Endothelial cell of umbilical vein (primary cell): ENCODE data around the gene NMT1. TPM values are rescaled to one million over a fixed set of nuclear protein-coding genes. Genes with fewer than 3 reads are reported as not detected.
A peak's percentile ranks its signal among the peaks of the same experiment; 100 is the strongest.

Experiments used
- BruUV-seq: library from RNA; stranded (reverse); fragments of 400-500 nt; replicated peaks from 2 replicates; lab custom pipeline; 2021; lab: Mats Ljungman, UMichigan
- CTCF ChIA-PET: fragments of 300-600, 350-600 bp; sonication (Branson Sonifier 250); formaldehyde crosslinking; loops from one replicate; lab custom pipeline; 2021; ENCODE audit warnings: antibody characterized with exemption, inconsistent platforms; lab: Charles Lee
- POLR2A ChIA-PET: fragments of 300-600, 350-600 bp; sonication (Branson Sonifier 250); formaldehyde crosslinking; loops from one replicate; lab custom pipeline; 2021; ENCODE audit warnings: antibody characterized with exemption, inconsistent platforms; lab: Charles Lee
- DNase-seq: peaks from one replicate; pipeline ENCODE4 v3.0.0-alpha.2; 2011; ENCODE audit warnings: low read depth, low spot score
- FAIRE-seq: peaks from 2 replicates; lab custom pipeline; 2011; peaks lifted over from hg19 to GRCh38; lab: Jason Lieb, UNC
- H2AFZ ChIP-seq: 2 replicates; pipeline ENCODE4 v1.6.0; 2012; ENCODE audit warnings: low read depth, low read length, control low read depth, inconsistent platforms
- H3K27ac ChIP-seq: 2 replicates; pipeline ENCODE4 v1.5.1; 2011; ENCODE audit warnings: low read depth, mild to moderate bottlenecking, control low read depth, low read length, moderate library complexity; ENCODE audit not compliant: insufficient read depth
- H3K27me3 ChIP-seq, 2 experiments: 2 replicates each; pipeline versions ENCODE4 v1.6.0 to v1.6.1; 2011; ENCODE audit warnings: low read length in 2 of 2, mixed read lengths in 1 of 2; ENCODE audit not compliant: control insufficient read depth in 2 of 2, insufficient read depth in 2 of 2
- H3K36me3 ChIP-seq, 2 experiments: 2 replicates in 1 of 2; 3 replicates in 1 of 2; pipeline ENCODE4 v1.5.1; 2011; ENCODE audit warnings: low read length in 2 of 2, mild to moderate bottlenecking in 1 of 2, moderate library complexity in 1 of 2; ENCODE audit not compliant: control insufficient read depth in 2 of 2, insufficient read depth in 2 of 2; ENCODE audit errors: extremely low read depth in 1 of 2
- H3K4me1 ChIP-seq: 3 replicates; pipeline ENCODE4 v1.5.1; 2011; ENCODE audit warnings: mild to moderate bottlenecking, low read length; ENCODE audit not compliant: control insufficient read depth, insufficient read depth; ENCODE audit errors: extremely low read depth
- H3K4me2 ChIP-seq: 2 replicates; pipeline ENCODE4 v1.6.1; 2011; ENCODE audit warnings: low read length, control low read depth, mixed read lengths; ENCODE audit not compliant: insufficient read depth
- H3K4me3 ChIP-seq, 3 experiments: fragments of 200-600 bp in 1 of 3; sonication (generic), shearing (Covaris generic) in 1 of 3; replicated peaks in 1 of 3; 2 replicates each; pipeline ENCODE4 v1.5.1; 2011 to 2016; ENCODE audit warnings: control low read depth in 3 of 3, low read length in 3 of 3, mild to moderate bottlenecking in 2 of 3, inconsistent platforms in 1 of 3, low read depth in 1 of 3, moderate library complexity in 1 of 3; ENCODE audit not compliant: insufficient read depth in 1 of 3
- H3K79me2 ChIP-seq: 2 replicates; pipeline ENCODE4 v1.6.0; 2012; ENCODE audit warnings: low read length, inconsistent platforms; ENCODE audit not compliant: control insufficient read depth, insufficient read depth
- H3K9ac ChIP-seq: replicated peaks from 2 replicates; pipeline ENCODE3; 2011; ENCODE audit warnings: low read length, control low read depth; ENCODE audit not compliant: insufficient read depth; ENCODE audit errors: extremely low read depth
- H3K9me1 ChIP-seq: replicated peaks from 3 replicates; pipeline ENCODE4 v1.6.0; 2011; ENCODE audit warnings: mild to moderate bottlenecking, low read length; ENCODE audit not compliant: control insufficient read depth, insufficient read depth; ENCODE audit errors: extremely low read depth
- H3K9me3 ChIP-seq: replicated peaks from 2 replicates; pipeline ENCODE4 v1.5.1; 2012; ENCODE audit warnings: low read length, inconsistent platforms; ENCODE audit not compliant: control insufficient read depth, insufficient read depth
- H4K20me1 ChIP-seq: replicated peaks from 2 replicates; pipeline ENCODE3; 2011; ENCODE audit warnings: mild to moderate bottlenecking, low read length; ENCODE audit not compliant: control insufficient read depth, insufficient read depth; ENCODE audit errors: extremely low read depth
- CTCF ChIP-seq, 2 donors: IDR thresholded peaks; 1 replicate in 1 of 2; 2 replicates in 1 of 2; pipeline ENCODE4 v1.5.1; 2011; ENCODE audit warnings: low read length in 2 of 2, mild to moderate bottlenecking in 2 of 2, moderate library complexity in 2 of 2, control low read depth in 1 of 2, inconsistent platforms in 1 of 2, low read depth in 1 of 2; ENCODE audit not compliant: insufficient read depth in 1 of 2; ENCODE audit errors: extremely low read depth in 1 of 2
- EZH2 ChIP-seq: IDR thresholded peaks from 2 replicates; pipeline ENCODE4 v1.6.1; 2012; ENCODE audit warnings: borderline replicate concordance, low read depth, mild to moderate bottlenecking, moderate library complexity, low read length, inconsistent platforms; ENCODE audit not compliant: severe bottlenecking
- FOS ChIP-seq: IDR thresholded peaks from 2 replicates; pipeline ENCODE4 v1.6.1; 2011; ENCODE audit warnings: mild to moderate bottlenecking, low read length, moderate library complexity, borderline replicate concordance; ENCODE audit not compliant: insufficient read depth
- GATA2 ChIP-seq: IDR thresholded peaks from 2 replicates; pipeline ENCODE4 v1.7.0; 2011; ENCODE audit warnings: low read depth, mild to moderate bottlenecking, moderate library complexity, mixed read lengths, low read length; ENCODE audit not compliant: insufficient read length, insufficient read depth
- JUN ChIP-seq: IDR thresholded peaks from 2 replicates; pipeline ENCODE4 v1.6.1; 2011; ENCODE audit warnings: borderline replicate concordance, low read depth; ENCODE audit not compliant: insufficient read length, insufficient read depth
- MAX ChIP-seq: IDR thresholded peaks from 2 replicates; pipeline ENCODE4 v1.6.1; 2011; ENCODE audit not compliant: insufficient read depth, insufficient read length
- MYC ChIP-seq: IDR thresholded peaks from one replicate; pipeline ENCODE4 v1.6.1; 2011; ENCODE audit warnings: mild to moderate bottlenecking, low read depth, low read length
- POLR2A ChIP-seq: IDR thresholded peaks from 2 replicates; pipeline ENCODE4 v1.6.1; 2012; ENCODE audit warnings: low read depth, mild to moderate bottlenecking, control low read depth, low read length
- POLR2AphosphoS5 ChIP-seq: IDR thresholded peaks from 2 replicates; pipeline ENCODE4 v1.6.1; 2012; ENCODE audit warnings: low read depth, mild to moderate bottlenecking, control low read depth, low read length, moderate library complexity; ENCODE audit not compliant: insufficient read depth
- dilution Hi-C: fragments of 300-500 bp; cut with MboI; formaldehyde crosslinking; loops from one replicate; pipeline ENCODE4 v1.15.0; 2019; ENCODE audit warnings: low sequenced_read_pairs; ENCODE audit not compliant: extremely low pct_ligation_motif_present
- intact Hi-C: fragments of 100-400 bp; cut with micrococcal nuclease; formaldehyde crosslinking; loops from one replicate; pipeline ENCODE4 v1.10.0; 2022
- polyA plus RNA-seq, 4 experiments: library from polyadenylated mRNA; depleted of rRNA in 3 of 4; stranded (reverse) in 3 of 4; unstranded in 1 of 4; fragments of >200 nt; gene quantifications; 2 replicates each; pipeline versions ENCODE4 v1.2.1 to v1.2.3, GENCODE V29; 2011 to 2012; ENCODE audit warnings: missing spikeins in 1 of 4
- total RNA-seq: library from RNA; stranded (reverse); gene quantifications from 2 replicates; pipeline ENCODE4 v1.2.3, GENCODE V29; 2021

Gene NMT1
- total and polyA plus RNA-seq, 2 donors (not counting 3 experiments of a cell fraction or from before 2014, with no cell fraction given) = 37.6 to 135 TPM

GRCh38 chr17:45146592-45146889, 85.4 kb downstream of the NMT1 start:
- POLR2A ChIA-PET = no interaction called here
- Histone ChIP-seq H3K9me3 (no peaks in the 10 kb centered on the region), H3K4me3 (no peak overlapping the region), H3K4me2 (peak overlapping the region; percentile 51), H3K9me1 (no peaks in the 10 kb centered on the region), H3K9ac (no peak overlapping the region), H4K20me1 (no peaks in the 10 kb centered on the region), H3K4me1 (peaks cover 21% of the 10 kb centered on the region), H2AFZ (no peak overlapping the region), H3K27ac (peak overlapping the region; percentile 6), H3K79me2 (peaks cover 28% of the 10 kb centered on the region), H3K27me3 (no peaks in the 10 kb centered on the region), H3K36me3 (no peaks in the 10 kb centered on the region)
- intact Hi-C loops = loop anchor here (10.0 kb wide), 1 partner anchor 228 kb away; no protein-coding TSS in a partner anchor
- BruUV-seq = no TSS peak
- TF ChIP-seq POLR2A = no peak
- CTCF ChIA-PET = interaction anchor here (10.4 kb wide), 1 partner anchor 10 kb away, joined by 393 read pairs; the partner anchor contains the start of gene ACBD4
- no peak for FAIRE-seq
- no peak for DNase-seq
- dilution Hi-C loops = no loop called here

GRCh38 chr17:45146890-45147580, 85.9 kb downstream of the NMT1 start:
- intact Hi-C loops = loop anchor here (10.0 kb wide), 1 partner anchor 228 kb away; no protein-coding TSS in a partner anchor
- peak overlapping the region; percentile 99 for H3K9ac ChIP-seq
- no peaks in the 10 kb centered on the region for H3K36me3 ChIP-seq
- H3K4me2 ChIP-seq = peak overlapping the region; percentile 51
- H3K27ac ChIP-seq = peak overlapping the region; percentile 97
- H3K79me2 ChIP-seq = peaks cover 30% of the 10 kb centered on the region
- DNase-seq = peak; percentile 71
- no peaks in the 10 kb centered on the region for H3K9me1 ChIP-seq
- no peaks in the 10 kb centered on the region for H3K27me3 ChIP-seq
- BruUV-seq = TSS peak; percentile 64
- ChIA-PET POLR2A (interaction anchor here (1.3 to 6.1 kb wide), 3 partner anchors 12 to 17 kb away, joined by 3 to 189 read pairs (median 58); partner anchors contain the start of genes ACBD4 and HEXIM2), CTCF (interaction anchor here (6.3 to 10.4 kb wide), 3 partner anchors 11 to 51 kb away, joined by 153 to 393 read pairs (median 191); partner anchors contain the start of genes ACBD4 and HEXIM2)
- TF ChIP-seq POLR2A = peak; percentile 76
- peak; percentile 37 for TF ChIP-seq MAX
- TF ChIP-seq FOS = no peak
- TF ChIP-seq JUN = no peak
- no peak for TF ChIP-seq CTCF (IDR thresholded peaks at IDR 0.05; ENCODE audit: extremely low read depth in 1 of 2, insufficient read depth in 1 of 2, low read depth in 1 of 2, low read length in 2 of 2)
- TF ChIP-seq POLR2AphosphoS5 = peak; percentile 32
- no peak for TF ChIP-seq GATA2
- no peak for TF ChIP-seq EZH2
- no peak for TF ChIP-seq MYC
- peaks cover 24% of the 10 kb centered on the region for H3K4me1 ChIP-seq
- no peaks in the 10 kb centered on the region for H4K20me1 ChIP-seq
- FAIRE-seq = peak; percentile 62
- peak overlapping the region in 2 of 3 experiments; percentile 30 to 47 for H3K4me3 ChIP-seq
- peak overlapping the region; percentile 49 for H2AFZ ChIP-seq
- no peaks in the 10 kb centered on the region for H3K9me3 ChIP-seq
- dilution Hi-C loops = no loop called here
